B cell (primary cell): ENCODE measurements around the gene TGFBI. TPM values are rescaled to one million over a fixed set of nuclear protein-coding genes. Genes with fewer than 3 reads are reported as not detected.

ENCODE experiments used
- ATAC-seq: fragments of 200-7000 bp; cut with Tn5 transposase; one replicate; pipeline ENCODE4 v1.10.0; 2021; ENCODE audit warnings: low read depth, mild to moderate bottlenecking, moderate number of reproducible peaks, moderate library complexity
- CTCF ChIA-PET: fragments of 350-600 bp; sonication (Branson Sonifier 250); formaldehyde crosslinking; loops from one replicate; lab custom pipeline; 2021; ENCODE audit warnings: antibody characterized with exemption, inconsistent platforms; lab: Charles Lee
- POLR2A ChIA-PET: fragments of 350-600 bp; sonication (Branson Sonifier 250); formaldehyde crosslinking; loops from one replicate; lab custom pipeline; 2021; ENCODE audit warnings: antibody characterized with exemption; lab: Charles Lee
- DNase-seq: peaks from one replicate; pipeline ENCODE4 v3.0.0; 2013
- H2AFZ ChIP-seq: 2 replicates; pipeline ENCODE4 v1.6.1; 2012; ENCODE audit warnings: mild to moderate bottlenecking, low read depth, low read length; ENCODE audit not compliant: insufficient read depth, poor library complexity, severe bottlenecking
- H3K27ac ChIP-seq, 2 donors: 1 replicate in 1 of 2; 2 replicates in 1 of 2; pipeline ENCODE4 v1.5.1; 2012 to 2013; ENCODE audit warnings: low read length in 2 of 2, mild to moderate bottlenecking in 2 of 2, moderate library complexity in 1 of 2
- H3K27me3 ChIP-seq, 4 experiments: fragments of 200-600 bp in 1 of 4; sonication (generic) in 1 of 4; replicated peaks in 1 of 4; 1 replicate in 2 of 4; 2 replicates in 2 of 4; pipeline versions ENCODE4 v1.6.1 to v1.7.0; 2013 to 2016; ENCODE audit warnings: low read length in 3 of 4, mild to moderate bottlenecking in 2 of 4, mixed read lengths in 1 of 4, moderate library complexity in 1 of 4; ENCODE audit not compliant: insufficient read depth in 4 of 4, control insufficient read depth in 3 of 4; ENCODE audit errors: control extremely low read depth in 1 of 4
- H3K36me3 ChIP-seq, 2 experiments: replicated peaks in 1 of 2; 1 replicate in 1 of 2; 2 replicates in 1 of 2; pipeline versions ENCODE4 v1.6.1 to v1.7.1; 2013; ENCODE audit warnings: low read length in 1 of 2; ENCODE audit not compliant: insufficient read depth in 2 of 2, control insufficient read depth in 1 of 2; ENCODE audit errors: control extremely low read depth in 1 of 2, extremely low read depth in 1 of 2
- H3K4me1 ChIP-seq, 2 donors: fragments of 200-600 bp in 1 of 2; sonication (generic) in 1 of 2; 1 replicate in 1 of 2; 2 replicates in 1 of 2; pipeline versions ENCODE4 v1.5.1 to v1.6.1; 2013 to 2017; ENCODE audit warnings: low read length in 2 of 2; ENCODE audit not compliant: control insufficient read depth in 2 of 2, insufficient read depth in 2 of 2
- H3K4me2 ChIP-seq: replicated peaks from 2 replicates; pipeline ENCODE3; 2012; ENCODE audit warnings: mild to moderate bottlenecking, low read depth, low read length; ENCODE audit not compliant: poor library complexity, severe bottlenecking
- H3K4me3 ChIP-seq, 5 experiments: fragments of 200-600 bp in 1 of 5; sonication (generic) in 1 of 5; 1 replicate in 3 of 5; 2 replicates in 2 of 5; pipeline versions ENCODE4 v1.5.1 to v1.7.0; 2011 to 2016; ENCODE audit warnings: low read length in 4 of 5, mild to moderate bottlenecking in 4 of 5, low read depth in 2 of 5, control low read depth in 1 of 5, moderate library complexity in 1 of 5; ENCODE audit not compliant: insufficient read depth in 1 of 5; ENCODE audit errors: control extremely low read depth in 1 of 5, extremely low read depth in 1 of 5
- H3K79me2 ChIP-seq: fragments of 200-600 bp; sonication (generic); one replicate; pipeline ENCODE4 v1.6.0; 2016; ENCODE audit warnings: low read length; ENCODE audit not compliant: control insufficient read depth, insufficient read depth
- H3K9ac ChIP-seq: fragments of 200-600 bp; sonication (generic); 2 replicates; pipeline ENCODE4 v1.6.1; 2017; ENCODE audit warnings: mild to moderate bottlenecking, low read length, moderate library complexity
- H3K9me3 ChIP-seq, 3 donors: one replicate each; pipeline versions ENCODE4 v1.6.1 to v1.7.1; 2013; ENCODE audit warnings: low read length in 2 of 3; ENCODE audit not compliant: control insufficient read depth in 2 of 3, insufficient read depth in 1 of 3; ENCODE audit errors: control extremely low read depth in 1 of 3
- H4K20me1 ChIP-seq: 2 replicates; pipeline ENCODE4 v1.6.0; 2012; ENCODE audit warnings: mild to moderate bottlenecking, low read length; ENCODE audit not compliant: insufficient read depth, control insufficient read depth, poor library complexity, severe bottlenecking
- H3K27ac Mint-ChIP-seq: one replicate; pipeline ENCODE4 v1.8.0; 2021; ENCODE audit warnings: mixed read lengths
- H3K27me3 Mint-ChIP-seq: one replicate; pipeline ENCODE4 v1.8.0; 2021; ENCODE audit warnings: mixed read lengths
- H3K4me1 Mint-ChIP-seq: one replicate; pipeline ENCODE4 v1.8.0; 2021; ENCODE audit warnings: mixed read lengths
- H3K4me3 Mint-ChIP-seq: one replicate; pipeline ENCODE4 v1.8.0; 2021; ENCODE audit warnings: mixed read lengths
- H3K9me3 Mint-ChIP-seq: one replicate; pipeline ENCODE4 v1.8.0; 2022; ENCODE audit warnings: mixed read lengths; ENCODE audit not compliant: insufficient read depth
- EZH2 ChIP-seq: IDR thresholded peaks from 2 replicates; pipeline ENCODE4 v1.6.1; 2012; ENCODE audit warnings: borderline replicate concordance, low read depth, mild to moderate bottlenecking, moderate library complexity, low read length; ENCODE audit not compliant: insufficient read depth, poor library complexity, severe bottlenecking
- WGBS: methylation state at CpG from one replicate; pipeline ENCODE4 v1.1.5; 2013; ENCODE audit warnings: missing lambda C conversion rate; ENCODE audit not compliant: insufficient coverage; 5-methylcytosine and 5-hydroxymethylcytosine counted together
- intact Hi-C: fragments of 100-400 bp; cut with micrococcal nuclease; formaldehyde crosslinking; loops from one replicate; pipeline ENCODE4 v1.10.0; 2022
- polyA plus RNA-seq: library from polyadenylated mRNA; depleted of rRNA; stranded (reverse); fragments of >200 nt; gene quantifications from 2 replicates; pipeline ENCODE4 v1.2.3, GENCODE V29; 2012
- total RNA-seq, 2 donors: library from RNA; stranded (reverse); fragments of 120-200 nt in 1 of 2; gene quantifications; 1 replicate in 1 of 2; 2 replicates in 1 of 2; pipeline versions ENCODE4 v1.2.3 to v1.2.4, GENCODE V29; 2013 to 2022
- TF ChIP-seq, protein P1 (sequence below): fragments of 200-600 bp; IDR thresholded peaks from one replicate; pipeline ENCODE4 v1.8.0; 2022; ENCODE audit warnings: antibody characterized with exemption, mild to moderate bottlenecking

TGFBI gene
- total and polyA plus RNA-seq, 2 donors (not counting 1 experiment from before 2014, with no cell fraction given) = 3.7 to 4.5 TPM

GRCh38 chr5:136058972-136059354, 30.2 kb downstream of the TGFBI start:
- no peaks in the 10 kb centered on the region for H3K36me3 ChIP-seq
- no peaks in the 10 kb centered on the region for H3K4me1 ChIP-seq
- no peak overlapping the region for H3K4me2 ChIP-seq
- DNase-seq (no peak), ATAC-seq (no peak)
- peaks cover 7% of the 10 kb centered on the region for H3K27me3 Mint-ChIP-seq
- no peak for TF ChIP-seq EZH2
- TF ChIP-seq, protein P1, sequence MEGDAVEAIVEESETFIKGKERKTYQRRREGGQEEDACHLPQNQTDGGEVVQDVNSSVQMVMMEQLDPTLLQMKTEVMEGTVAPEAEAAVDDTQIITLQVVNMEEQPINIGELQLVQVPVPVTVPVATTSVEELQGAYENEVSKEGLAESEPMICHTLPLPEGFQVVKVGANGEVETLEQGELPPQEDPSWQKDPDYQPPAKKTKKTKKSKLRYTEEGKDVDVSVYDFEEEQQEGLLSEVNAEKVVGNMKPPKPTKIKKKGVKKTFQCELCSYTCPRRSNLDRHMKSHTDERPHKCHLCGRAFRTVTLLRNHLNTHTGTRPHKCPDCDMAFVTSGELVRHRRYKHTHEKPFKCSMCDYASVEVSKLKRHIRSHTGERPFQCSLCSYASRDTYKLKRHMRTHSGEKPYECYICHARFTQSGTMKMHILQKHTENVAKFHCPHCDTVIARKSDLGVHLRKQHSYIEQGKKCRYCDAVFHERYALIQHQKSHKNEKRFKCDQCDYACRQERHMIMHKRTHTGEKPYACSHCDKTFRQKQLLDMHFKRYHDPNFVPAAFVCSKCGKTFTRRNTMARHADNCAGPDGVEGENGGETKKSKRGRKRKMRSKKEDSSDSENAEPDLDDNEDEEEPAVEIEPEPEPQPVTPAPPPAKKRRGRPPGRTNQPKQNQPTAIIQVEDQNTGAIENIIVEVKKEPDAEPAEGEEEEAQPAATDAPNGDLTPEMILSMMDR = no peak
- H3K27ac Mint-ChIP-seq = no peak overlapping the region
- ChIA-PET POLR2A (no interaction called here), CTCF (no interaction called here)
- H3K9ac ChIP-seq = no peak overlapping the region
- H2AFZ ChIP-seq = no peak overlapping the region
- H3K9me3 Mint-ChIP-seq = no peaks in the 10 kb centered on the region
- H3K27me3 ChIP-seq = no peaks in the 10 kb centered on the region
- H3K9me3 ChIP-seq = no peaks in the 10 kb centered on the region
- WGBS = 87% methylated on average over 4 of the region's 6 CpGs
- H3K27ac ChIP-seq = no peak overlapping the region
- H3K79me2 ChIP-seq = no peaks in the 10 kb centered on the region
- H3K4me3 Mint-ChIP-seq = no peak overlapping the region
- H3K4me3 ChIP-seq = no peak overlapping the region
- intact Hi-C loops = no loop called here
- H3K4me1 Mint-ChIP-seq = no peaks in the 10 kb centered on the region
- H4K20me1 ChIP-seq = no peaks in the 10 kb centered on the region

- Histone ChIP-seq H2AFZ (no peak overlapping the region), H3K4me3 (no peak overlapping the region), H3K36me3 (no peaks in the 10 kb centered on the region), H4K20me1 (no peaks in the 10 kb centered on the region), H3K27me3 (no peaks in the 10 kb centered on the region), H3K27ac (no peak overlapping the region), H3K79me2 (no peaks in the 10 kb centered on the region), H3K9me3 (no peaks in the 10 kb centered on the region), H3K4me1 (no peaks in the 10 kb centered on the region), H3K4me2 (no peak overlapping the region), H3K9ac (no peak overlapping the region)
- Mint-ChIP-seq H3K27ac (no peak overlapping the region), H3K27me3 (peaks cover 4% of the 10 kb centered on the region), H3K9me3 (no peaks in the 10 kb centered on the region), H3K4me3 (no peak overlapping the region), H3K4me1 (no peaks in the 10 kb centered on the region)
- POLR2A ChIA-PET = no interaction called here
- CTCF ChIA-PET = no interaction called here
- TF ChIP-seq EZH2 = no peak
- TF ChIP-seq, protein P1 = no peak
- ATAC-seq (no peak), DNase-seq (no peak)
- intact Hi-C loops = loop anchor here (5.0 to 10.0 kb wide), 2 partner anchors 116 to 174 kb away; no protein-coding TSS in a partner anchor
- WGBS = 100% methylated on average over 6 of the region's 7 CpGs
These were observed 32.2 kb downstream of the TGFBI start for GRCh38 chr5:136060963-136061362.
